Measurements from ENCODE around the gene HSD17B12. TPM values are rescaled to one million over a fixed set of nuclear protein-coding genes. Genes with fewer than 3 reads are reported as not detected.

HSD17B12 gene
- total RNA-seq, 1 experiment from 2014 or later = 96.9 TPM

Other genes starting within 250 kb of the HSD17B12 start
- gene ALKBH3, start 200.1 kb downstream of the HSD17B12 start, total RNA-seq (2014; rRNA removed; shearing (Covaris generic)) = 78.0 and 127 TPM in 2 replicates